Measurements from ENCODE around the gene TAGLN.

TAGLN gene

GRCh38 chr11:117239295-117239694, 40.1 kb downstream of the TAGLN start:
- POLR2A ChIA-PET, result no interaction called here
- CTCF ChIA-PET, result no interaction called here
- no peak for DNase-seq (ENCODE audit: extremely low spot score)
- TF ChIP-seq LEF1 (IDR thresholded peaks at IDR 0.05; ENCODE audit: borderline replicate concordance) (no peak), SP1 (IDR thresholded peaks at IDR 0.05) (no peak), TARDBP (IDR thresholded peaks at IDR 0.05) (no peak), BHLHE40 (IDR thresholded peaks at IDR 0.05; ENCODE audit: borderline replicate concordance) (no peak), CTBP1 (IDR thresholded peaks at IDR 0.05; ENCODE audit: borderline replicate concordance) (no peak), SUZ12 (IDR thresholded peaks at IDR 0.05) (no peak), ARNT (IDR thresholded peaks at IDR 0.05) (no peak), FOXM1 (IDR thresholded peaks at IDR 0.05; ENCODE audit: borderline replicate concordance) (no peak), FOXK2 (IDR thresholded peaks at IDR 0.05) (no peak), PKNOX1 (IDR thresholded peaks at IDR 0.05) (no peak), FOXA1 (IDR thresholded peaks at IDR 0.05) (no peak), ZNF384 (IDR thresholded peaks at IDR 0.05) (no peak), HDGF (IDR thresholded peaks at IDR 0.05; ENCODE audit: borderline replicate concordance) (no peak), ELF4 (IDR thresholded peaks at IDR 0.05) (no peak), NFRKB (IDR thresholded peaks at IDR 0.05) (no peak), L3MBTL2 (conservative IDR thresholded peaks at IDR 0.05) (no peak)

- ChIA-PET CTCF (no interaction called here), POLR2A (no interaction called here)
- no peak for TF ChIP-seq FOXM1 (IDR thresholded peaks at IDR 0.05; ENCODE audit: borderline replicate concordance)
- no peak for TF ChIP-seq ELF4 (IDR thresholded peaks at IDR 0.05)
- TF ChIP-seq SP1 (IDR thresholded peaks at IDR 0.05), result no peak
- TF ChIP-seq TARDBP (IDR thresholded peaks at IDR 0.05), result no peak
- no peak for TF ChIP-seq ARNT (IDR thresholded peaks at IDR 0.05)
- TF ChIP-seq LEF1 (IDR thresholded peaks at IDR 0.05; ENCODE audit: borderline replicate concordance), result no peak
- TF ChIP-seq CTBP1 (IDR thresholded peaks at IDR 0.05; ENCODE audit: borderline replicate concordance), result no peak
- TF ChIP-seq PKNOX1 (IDR thresholded peaks at IDR 0.05), result no peak
- DNase-seq (ENCODE audit: extremely low spot score), result no peak
Observed at GRCh38 chr11:117248341-117248740, 49.2 kb downstream of the TAGLN start.

- ChIA-PET CTCF (no interaction called here), POLR2A (no interaction called here)
- TF ChIP-seq L3MBTL2 (conservative IDR thresholded peaks at IDR 0.05) (no peak), LEF1 (IDR thresholded peaks at IDR 0.05; ENCODE audit: borderline replicate concordance) (no peak)
Observed at GRCh38 chr11:117249571-117249970, 50.4 kb downstream of the TAGLN start.

GRCh38 chr11:117251506-117251905, 52.3 kb downstream of the TAGLN start:
- TF ChIP-seq CTBP1 (IDR thresholded peaks at IDR 0.05; ENCODE audit: borderline replicate concordance) (no peak), FOXM1 (IDR thresholded peaks at IDR 0.05; ENCODE audit: borderline replicate concordance) (no peak), L3MBTL2 (conservative IDR thresholded peaks at IDR 0.05) (no peak), NFRKB (IDR thresholded peaks at IDR 0.05) (no peak), SUZ12 (IDR thresholded peaks at IDR 0.05) (no peak), FOXK2 (IDR thresholded peaks at IDR 0.05) (no peak)
- ChIA-PET CTCF (no interaction called here), POLR2A (no interaction called here)

More at GRCh38 chr11:117249571-117249970, 50.4 kb downstream of the TAGLN start:
- DNase-seq (ENCODE audit: extremely low spot score), result no peak

GRCh38 chr11:117255966-117256365, 56.8 kb downstream of the TAGLN start:
- no peak for DNase-seq (ENCODE audit: extremely low spot score)
- POLR2A ChIA-PET, result no interaction called here
- no peak for TF ChIP-seq L3MBTL2 (conservative IDR thresholded peaks at IDR 0.05)
- no peak for TF ChIP-seq LEF1 (IDR thresholded peaks at IDR 0.05; ENCODE audit: borderline replicate concordance)
- no peak for TF ChIP-seq FOXM1 (IDR thresholded peaks at IDR 0.05; ENCODE audit: borderline replicate concordance)
- no peak for TF ChIP-seq PKNOX1 (IDR thresholded peaks at IDR 0.05)
- TF ChIP-seq FOXA1 (IDR thresholded peaks at IDR 0.05), result no peak
- no peak for TF ChIP-seq ZNF384 (IDR thresholded peaks at IDR 0.05)
- CTCF ChIA-PET, result no interaction called here

More at GRCh38 chr11:117251506-117251905, 52.3 kb downstream of the TAGLN start:
- DNase-seq (ENCODE audit: extremely low spot score), result no peak

GRCh38 chr11:117256573-117256972, 57.4 kb downstream of the TAGLN start:
- TF ChIP-seq NFRKB (IDR thresholded peaks at IDR 0.05) (no peak), PKNOX1 (IDR thresholded peaks at IDR 0.05) (no peak), ARNT (IDR thresholded peaks at IDR 0.05) (no peak), BHLHE40 (IDR thresholded peaks at IDR 0.05; ENCODE audit: borderline replicate concordance) (no peak)
- DNase-seq (ENCODE audit: extremely low spot score), result no peak
- ChIA-PET CTCF (no interaction called here), POLR2A (no interaction called here)
